Panc1 (cell line): ENCODE measurements around the gene INPP4A. TPM values are rescaled to one million over a fixed set of nuclear protein-coding genes. Genes with fewer than 3 reads are reported as not detected.

Experiments
- ATAC-seq: fragments of 200-7000 bp; cut with Tn5 transposase; 2 replicates; pipeline ENCODE4 v1.9.1; 2020; ENCODE audit warnings: mild to moderate bottlenecking, moderate library complexity
- BruUV-seq: library from RNA; stranded (reverse); fragments of 400-500 nt; replicated peaks from 2 replicates; lab custom pipeline; 2021; lab: Mats Ljungman, UMichigan
- CTCF ChIA-PET: fragments of 300-600 bp; sonication (Branson Sonifier 250); formaldehyde crosslinking; loops from one replicate; lab custom pipeline; 2022; ENCODE audit warnings: antibody characterized with exemption; lab: Charles Lee
- POLR2A ChIA-PET: fragments of 300-600 bp; sonication (Branson Sonifier 250); formaldehyde crosslinking; loops from one replicate; lab custom pipeline; 2022; ENCODE audit warnings: antibody characterized with exemption; lab: Charles Lee
- DNase-seq: peaks from one replicate; pipeline ENCODE4 v3.0.0-alpha.2; 2010; ENCODE audit warnings: low read depth, low spot score
- H3K27ac ChIP-seq: 2 replicates; pipeline ENCODE4 v1.5.1; 2011; ENCODE audit warnings: mild to moderate bottlenecking, low read length, inconsistent platforms
- H3K27me3 ChIP-seq: fragments of 200-500 bp; sonication (Bioruptor generic); 2 replicates; pipeline ENCODE4 v1.6.0; 2014; ENCODE audit warnings: low read length, inconsistent platforms; ENCODE audit not compliant: control insufficient read depth, insufficient read depth
- H3K36me3 ChIP-seq: fragments of 200-500 bp; sonication (Bioruptor generic); 2 replicates; pipeline ENCODE4 v1.5.1; 2014; ENCODE audit warnings: inconsistent platforms, mild to moderate bottlenecking, low read length, moderate library complexity; ENCODE audit not compliant: control insufficient read depth, insufficient read depth
- H3K4me1 ChIP-seq: 2 replicates; pipeline ENCODE4 v1.5.1; 2011; ENCODE audit warnings: inconsistent platforms, mild to moderate bottlenecking, low read length, moderate library complexity; ENCODE audit not compliant: control insufficient read depth, insufficient read depth
- H3K4me3 ChIP-seq, 2 experiments: 2 replicates each; pipeline ENCODE4 v1.5.1; 2011 to 2012; ENCODE audit warnings: low read depth in 2 of 2, low read length in 2 of 2, mild to moderate bottlenecking in 2 of 2, inconsistent platforms in 1 of 2, moderate library complexity in 1 of 2
- H3K9me3 ChIP-seq: fragments of 200-500 bp; sonication (Bioruptor generic); 2 replicates; pipeline ENCODE4 v1.5.1; 2014; ENCODE audit warnings: low read depth, mild to moderate bottlenecking, inconsistent platforms, low read length, moderate library complexity; ENCODE audit not compliant: control insufficient read depth, insufficient read depth
- CTCF ChIP-seq: fragments of 450-650 bp; IDR thresholded peaks from 2 replicates; pipeline ENCODE4 v1.5.1; 2017; ENCODE audit warnings: mild to moderate bottlenecking
- POLR2AphosphoS5 ChIP-seq: IDR thresholded peaks from 2 replicates; pipeline ENCODE4 v1.6.1; 2012; ENCODE audit warnings: mild to moderate bottlenecking, low read depth, low read length, moderate library complexity
- REST ChIP-seq, 2 experiments: IDR thresholded peaks; 2 replicates each; pipeline ENCODE4 v1.6.1; 2011 to 2012; ENCODE audit warnings: low read depth in 2 of 2, control low read depth in 1 of 2, low read length in 1 of 2, mild to moderate bottlenecking in 1 of 2, moderate library complexity in 1 of 2; ENCODE audit not compliant: insufficient read depth in 1 of 2
- SIN3A ChIP-seq: IDR thresholded peaks from 2 replicates; pipeline ENCODE4 v1.6.1; 2012; ENCODE audit warnings: low read depth, mild to moderate bottlenecking, low read length, moderate library complexity, borderline replicate concordance; ENCODE audit not compliant: insufficient read depth
- TCF7L2 ChIP-seq: IDR thresholded peaks from 2 replicates; pipeline ENCODE4 v1.6.1; 2011; ENCODE audit warnings: mild to moderate bottlenecking, low read depth, low read length, inconsistent platforms
- in situ Hi-C: cut with HindIII; loops from 2 replicates; pipeline ENCODE4 v1.10.0; 2016; ENCODE audit warnings: low sequenced_read_pairs, low pct_unique_long_range_greater_than_20kb
- intact Hi-C: fragments of 100-400 bp; cut with micrococcal nuclease; formaldehyde crosslinking; loops from one replicate; pipeline ENCODE4 v1.10.0; 2022; ENCODE audit not compliant: unreplicated experiment
- total RNA-seq: library from RNA; stranded (reverse); gene quantifications from one replicate; pipeline ENCODE4 v1.2.1, GENCODE V29; 2021; ENCODE audit not compliant: unreplicated experiment

The INPP4A gene
- total RNA-seq, 1 experiment from 2014 or later, result 22.9 TPM

GRCh38 chr2:98507461-98507860 lies 62.8 kb downstream of the INPP4A start:
- H3K4me3 ChIP-seq, result no peak overlapping the region
- ATAC-seq (no peak), DNase-seq (no peak)
- no peak overlapping the region for H3K27ac ChIP-seq
- no peaks in the 10 kb centered on the region for H3K27me3 ChIP-seq
- in situ Hi-C loops (no loop called here), intact Hi-C loops (no loop called here)
- H3K36me3 ChIP-seq, result no peaks in the 10 kb centered on the region
- TF ChIP-seq POLR2AphosphoS5 (no peak), TCF7L2 (no peak), CTCF (no peak), REST (IDR thresholded peaks at IDR 0.05; ENCODE audit: insufficient read depth in 1 of 2, low read depth in 2 of 2, low read length in 1 of 2) (no peak), SIN3A (no peak)
- H3K9me3 ChIP-seq, result no peaks in the 10 kb centered on the region
- ChIA-PET POLR2A (no interaction called here), CTCF (no interaction called here)
- H3K4me1 ChIP-seq, result no peaks in the 10 kb centered on the region
- BruUV-seq, result no TSS peak

- no peak for ATAC-seq
- no peak overlapping the region for H3K4me3 ChIP-seq
- H3K27ac ChIP-seq, result no peak overlapping the region
- DNase-seq, result no peak
- H3K27me3 ChIP-seq, result no peaks in the 10 kb centered on the region
- no peaks in the 10 kb centered on the region for H3K36me3 ChIP-seq
- in situ Hi-C loops, result no loop called here
- H3K4me1 ChIP-seq, result no peaks in the 10 kb centered on the region
- no TSS peak for BruUV-seq
- TF ChIP-seq SIN3A, result no peak
- TF ChIP-seq CTCF, result no peak
- no peak for TF ChIP-seq TCF7L2
- no peak for TF ChIP-seq POLR2AphosphoS5
- TF ChIP-seq REST (IDR thresholded peaks at IDR 0.05; ENCODE audit: insufficient read depth in 1 of 2, low read depth in 2 of 2, low read length in 1 of 2), result no peak
- POLR2A ChIA-PET, result no interaction called here
- CTCF ChIA-PET, result no interaction called here
- no peaks in the 10 kb centered on the region for H3K9me3 ChIP-seq
- intact Hi-C loops, result no loop called here
Measured at GRCh38 chr2:98507891-98508708, 63.4 kb downstream of the INPP4A start.
